Gastroesophageal sphincter (tissue), 4 donors: ENCODE results near the gene SLC50A1. TPM values are rescaled to one million over a fixed set of nuclear protein-coding genes. Genes with fewer than 3 reads are reported as not detected.

Source experiments
- ATAC-seq: fragments of 150-250 bp; one replicate; pipeline ENCODE4 v1.9.1; 2016; ENCODE audit warnings: mild to moderate bottlenecking, moderate library complexity
- H3K27ac ChIP-seq, 4 donors: fragments of 200-600 bp; sonication (generic) in 3 of 4; 1 replicate in 3 of 4; 2 replicates in 1 of 4; pipeline ENCODE4 v1.5.1; 2016 to 2019
- H3K27me3 ChIP-seq: fragments of 200-600 bp; sonication (generic); one replicate; pipeline ENCODE4 v1.5.1; 2019
- H3K36me3 ChIP-seq, 2 donors: fragments of 200-600 bp; sonication (generic); one replicate each; pipeline ENCODE4 v1.5.1; 2019; ENCODE audit warnings: control low read depth in 1 of 2
- H3K4me1 ChIP-seq, 3 donors: fragments of 200-600 bp; sonication (generic); 1 replicate in 2 of 3; 2 replicates in 1 of 3; pipeline ENCODE4 v1.5.1; 2016 to 2019; ENCODE audit warnings: control low read depth in 2 of 3
- H3K4me3 ChIP-seq, 2 donors: fragments of 200-600 bp; sonication (generic); one replicate each; pipeline ENCODE4 v1.5.1; 2019; ENCODE audit warnings: mild to moderate bottlenecking in 1 of 2, moderate library complexity in 1 of 2
- H3K9me3 ChIP-seq, 3 donors: fragments of 200-600 bp; sonication (generic); one replicate each; pipeline ENCODE4 v1.5.1; 2017 to 2019; ENCODE audit warnings: control low read depth in 2 of 3
- CTCF ChIP-seq, 4 experiments: fragments of 200-600 bp in 2 of 4; fragments of 450-650 bp in 2 of 4; sonication (generic) in 1 of 4; IDR thresholded peaks; one replicate each; pipeline ENCODE4 v1.5.1; 2017 to 2019; ENCODE audit warnings: antibody characterized with exemption in 4 of 4, mild to moderate bottlenecking in 2 of 4, moderate library complexity in 2 of 4
- EP300 ChIP-seq: sonication (generic); formaldehyde crosslinking; IDR thresholded peaks from one replicate; pipeline ENCODE4 v1.6.1; 2017; ENCODE audit warnings: antibody characterized with exemption, mild to moderate bottlenecking
- POLR2A ChIP-seq, 2 donors: fragments of 450-650 bp; IDR thresholded peaks; one replicate each; pipeline ENCODE4 v1.6.1; 2017; ENCODE audit warnings: antibody characterized with exemption in 2 of 2, mild to moderate bottlenecking in 2 of 2, moderate library complexity in 1 of 2
- POLR2AphosphoS5 ChIP-seq: sonication (generic); formaldehyde crosslinking; IDR thresholded peaks from one replicate; pipeline ENCODE4 v1.6.1; 2017; ENCODE audit warnings: antibody characterized with exemption
- WGBS, 2 donors: methylation state at CpG; one replicate each; pipeline ENCODE4 v1.1.5; 2018; ENCODE audit warnings: low coverage in 1 of 2; 5-methylcytosine and 5-hydroxymethylcytosine counted together
- total RNA-seq, 4 donors: library from RNA; depleted of rRNA; stranded (reverse); fragments of >200 nt; gene quantifications; one replicate each; pipeline ENCODE4 v1.1.0, GENCODE V29; 2016

Gene SLC50A1
- total RNA-seq, 4 donors from 2014 or later = 12.5 to 16.8 (median 13.9) TPM

DNA sequence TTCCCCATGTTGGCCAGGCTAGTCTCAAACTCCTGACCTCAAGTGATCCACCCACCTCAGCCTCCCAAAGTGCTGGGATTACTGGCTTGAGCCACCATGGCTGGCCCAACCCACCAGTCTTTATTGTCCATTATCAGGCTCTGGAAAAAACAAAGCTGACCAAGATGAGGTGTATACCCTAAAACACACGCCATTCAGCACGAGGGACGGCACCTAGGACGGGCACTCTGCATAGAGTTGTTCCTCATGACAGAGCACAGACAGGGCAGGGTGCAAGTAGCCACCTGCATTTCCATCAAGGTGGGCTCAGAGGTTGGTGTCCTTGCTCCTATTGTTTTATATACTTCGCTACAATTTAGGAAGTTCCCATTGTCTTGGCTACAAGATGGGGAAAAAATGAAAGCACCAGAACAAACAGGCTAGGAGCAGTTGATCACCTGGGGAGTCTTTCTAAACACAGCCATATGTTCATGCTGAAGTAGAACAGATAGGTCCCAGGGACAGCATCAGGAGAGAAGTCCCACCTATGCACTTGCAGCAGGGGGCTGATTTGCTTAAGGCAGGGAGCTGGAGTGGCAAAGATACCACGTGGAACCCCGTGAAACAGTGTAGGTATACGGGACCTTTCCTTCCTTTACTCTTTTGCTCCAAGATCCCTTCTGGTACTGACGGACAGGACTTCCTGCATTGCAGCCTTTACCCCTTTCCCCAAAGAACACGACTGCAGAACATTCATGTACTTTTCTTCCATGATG is 33.0 kb downstream of the SLC50A1 start:
- Histone ChIP-seq H3K4me3 (no peak overlapping the region), H3K9me3 (no peaks in the 10 kb centered on the region), H3K4me1 (peaks cover 0 to 52% (median 22%) of the 10 kb centered on the region in 3 donors), H3K27me3 (peaks cover 3% of the 10 kb centered on the region), H3K36me3 (peaks cover 0 to 27% of the 10 kb centered on the region in 2 donors), H3K27ac (no peak overlapping the region)
- TF ChIP-seq CTCF (IDR thresholded peaks at IDR 0.05) (no peak), POLR2A (IDR thresholded peaks at IDR 0.05) (no peak), EP300 (no peak), POLR2AphosphoS5 (no peak)
- no peak for ATAC-seq
- 65 to 73% methylated on average over 8 to 10 of the region's 10 CpGs for WGBS, 2 donors

DNA sequence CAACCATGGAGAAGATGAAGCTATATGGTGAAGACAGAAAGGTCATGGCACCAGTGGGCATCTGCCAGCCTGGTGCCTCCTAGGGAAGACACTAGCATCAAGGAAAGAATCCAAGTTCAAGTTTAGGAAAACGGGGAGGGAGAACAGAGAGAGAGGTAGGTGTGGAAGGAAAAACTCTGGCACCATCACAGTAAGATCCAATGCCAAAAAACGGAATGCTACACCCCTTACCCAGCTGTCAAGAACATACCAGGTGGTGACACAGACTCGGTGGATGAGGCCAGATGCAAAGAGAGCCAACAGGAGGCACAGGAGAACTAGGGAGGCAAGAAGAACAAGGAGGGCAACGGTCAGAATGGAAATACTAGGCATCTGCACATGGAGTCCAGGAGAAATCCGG is 33.9 kb downstream of the SLC50A1 start:
- H3K4me3 ChIP-seq = no peak overlapping the region
- no peaks in the 10 kb centered on the region for H3K9me3 ChIP-seq
- peaks cover 12% of the 10 kb centered on the region for H3K27me3 ChIP-seq
- H3K4me1 ChIP-seq = peaks cover 0 to 61% (median 28%) of the 10 kb centered on the region in 3 donors
- H3K27ac ChIP-seq = no peak overlapping the region
- no peak for ATAC-seq
- H3K36me3 ChIP-seq = peaks cover 0 to 27% of the 10 kb centered on the region in 2 donors
- TF ChIP-seq EP300 = no peak
- TF ChIP-seq CTCF (IDR thresholded peaks at IDR 0.05) = no peak
- 59 to 79% methylated on average over 2 to 5 of the region's 5 CpGs for WGBS, 2 donors

DNA sequence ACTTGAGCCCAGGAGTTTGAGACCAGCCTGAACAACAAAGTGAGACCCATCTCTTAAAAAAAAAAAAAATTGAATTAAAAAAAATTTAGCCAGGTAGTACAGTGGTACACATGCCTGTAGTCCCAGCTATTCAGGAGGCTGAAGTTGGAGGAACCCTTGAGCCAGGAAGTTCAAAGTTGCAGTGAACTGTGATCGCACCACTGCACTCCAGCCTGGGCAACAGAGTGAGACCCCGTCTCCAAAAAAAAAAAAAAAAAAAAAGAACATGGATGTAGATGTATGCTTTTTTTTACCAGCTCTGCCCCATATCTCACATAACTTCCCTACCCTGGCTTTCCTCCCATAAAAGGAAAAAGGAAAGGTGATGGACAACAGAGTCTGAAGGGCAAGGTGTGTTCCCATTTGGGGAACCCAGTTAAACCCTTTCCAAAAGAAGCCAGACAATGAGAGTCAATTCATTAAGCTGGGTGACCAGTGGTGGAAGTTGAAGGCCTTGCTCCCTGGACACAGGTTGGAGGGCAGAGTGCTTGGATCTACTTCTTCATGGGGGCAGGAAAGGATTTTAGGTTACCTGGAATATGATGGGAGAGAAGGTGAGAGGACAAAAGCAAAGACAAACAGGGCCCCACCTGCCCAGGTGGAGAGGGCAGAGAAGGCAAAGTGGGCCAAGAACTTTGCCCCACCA is 34.6 kb downstream of the SLC50A1 start:
- H3K4me3 ChIP-seq = no peak overlapping the region
- peaks cover 0 to 64% (median 30%) of the 10 kb centered on the region in 3 donors for H3K4me1 ChIP-seq
- peaks cover 0 to 27% of the 10 kb centered on the region in 2 donors for H3K36me3 ChIP-seq
- no peaks in the 10 kb centered on the region for H3K9me3 ChIP-seq
- peaks cover 19% of the 10 kb centered on the region for H3K27me3 ChIP-seq
- 71 to 100% methylated on average over 2 of the region's 2 CpGs for WGBS, 2 donors
- no peak for ATAC-seq
- no peak for TF ChIP-seq EP300
- TF ChIP-seq POLR2A (IDR thresholded peaks at IDR 0.05) = no peak
- no peak for TF ChIP-seq POLR2AphosphoS5
- TF ChIP-seq CTCF (IDR thresholded peaks at IDR 0.05) = no peak
- no peak overlapping the region for H3K27ac ChIP-seq

GRCh38 chr1:155170806-155171205 is 35.2 kb downstream of the SLC50A1 start:
- no peak for ATAC-seq
- WGBS, 2 donors = 75% methylated on average over 7 of the region's 7 CpGs; no CpG with 5 or more reads in 1 of the 2 donors

More at GRCh38 chr1:155170806-155171205, 35.2 kb downstream of the SLC50A1 start:
- peaks cover 25% of the 10 kb centered on the region for H3K27me3 ChIP-seq
- H3K36me3 ChIP-seq = peaks cover 0 to 27% of the 10 kb centered on the region in 2 donors
- H3K4me3 ChIP-seq = no peak overlapping the region
- no peaks in the 10 kb centered on the region for H3K9me3 ChIP-seq
- H3K27ac ChIP-seq = no peak overlapping the region
- peaks cover 0 to 64% (median 30%) of the 10 kb centered on the region in 3 donors for H3K4me1 ChIP-seq
- TF ChIP-seq POLR2AphosphoS5 (no peak), EP300 (no peak), POLR2A (IDR thresholded peaks at IDR 0.05) (no peak), CTCF (IDR thresholded peaks at IDR 0.05) (no peak)
